GM18951 (cell line): ENCODE results near the gene MOG.

Experiments
- POLR2A ChIP-seq: IDR thresholded peaks from 4 replicates; pipeline ENCODE4 v1.6.1; 2011; ENCODE audit warnings: mild to moderate bottlenecking; ENCODE audit not compliant: insufficient read length, insufficient read depth; ENCODE audit errors: extremely low read depth
- in situ Hi-C: fragments of 300-500 bp; cut with MboI; formaldehyde crosslinking; loops from one replicate; pipeline ENCODE4 v1.12.0; 2022; ENCODE audit warnings: low sequenced_read_pairs, mixed read lengths, inconsistent platforms; ENCODE audit not compliant: unreplicated experiment

The MOG gene

DNA sequence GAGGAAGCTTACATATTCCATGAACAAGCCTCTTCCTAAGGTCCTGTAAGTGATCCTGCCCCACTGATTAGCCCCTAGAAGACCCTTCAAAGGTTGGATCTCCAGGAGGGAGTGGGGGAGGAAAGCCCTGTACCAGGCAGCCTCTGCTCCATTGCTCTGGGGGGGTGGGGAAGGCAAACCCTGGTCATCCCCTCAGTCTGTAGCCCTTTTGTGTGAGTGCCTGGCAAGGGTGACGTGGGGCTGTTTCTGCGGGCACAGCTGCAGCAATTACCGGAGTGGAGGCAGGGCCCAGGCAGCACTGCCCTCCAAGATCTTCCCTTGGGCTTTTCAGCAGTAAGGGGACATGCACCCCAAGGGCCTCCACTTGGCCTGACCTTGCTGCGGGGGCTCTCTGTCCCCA, at the start of gene MOG:
MOG (plus strand) TSS at position 295 of the 400 bp plus-strand sequence. CDS start 118 bp downstream, outside the sequence.
- in situ Hi-C loops: no loop called here
- TF ChIP-seq POLR2A: no peak

- no peak for TF ChIP-seq POLR2A
- in situ Hi-C loops: no loop called here
Observed at GRCh38 chr6:29608131-29608530, 48.8 kb upstream of the MOG start.

- in situ Hi-C loops: no loop called here
- no peak for TF ChIP-seq POLR2A
Observed at GRCh38 chr6:29610540-29610939, 46.4 kb upstream of the MOG start.

GRCh38 chr6:29611426-29611825, 45.5 kb upstream of the MOG start:
- in situ Hi-C loops: no loop called here
- no peak for TF ChIP-seq POLR2A

GRCh38 chr6:29617782-29618554, 38.9 kb upstream of the MOG start:
- no peak for TF ChIP-seq POLR2A

DNA sequence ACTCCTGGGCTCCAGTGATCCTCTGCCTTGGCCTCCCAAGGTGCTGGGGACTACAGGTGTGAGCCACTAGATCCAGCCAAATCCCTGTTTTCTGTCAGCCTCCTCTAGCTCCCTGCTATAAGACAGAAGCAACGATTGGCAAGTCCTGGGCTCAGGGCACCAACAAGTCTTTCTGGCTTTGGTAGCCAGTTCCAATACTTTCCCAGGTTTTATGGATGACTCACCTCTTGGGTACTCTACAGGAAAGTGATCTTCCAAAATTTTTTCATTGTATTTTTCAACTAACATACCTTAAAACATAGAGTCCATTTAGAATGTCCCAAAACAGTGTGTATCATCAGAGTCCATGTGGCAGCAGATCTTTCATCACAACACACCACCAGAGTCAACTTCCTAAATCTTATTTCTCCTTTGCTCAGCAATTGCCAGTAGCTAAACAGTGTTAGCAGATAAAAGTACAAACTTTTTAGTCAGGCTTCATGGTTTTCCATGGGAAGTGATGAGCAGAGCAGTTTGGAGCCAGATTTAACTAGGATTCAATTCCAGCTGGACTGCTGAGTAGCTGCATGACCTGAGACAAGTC, 37.2 kb upstream of the MOG start:
- TF ChIP-seq POLR2A: no peak
- in situ Hi-C loops: no loop called here

More at GRCh38 chr6:29617782-29618554, 38.9 kb upstream of the MOG start:
- in situ Hi-C loops: no loop called here

- no peak for TF ChIP-seq POLR2A
- in situ Hi-C loops: no loop called here
Observed at GRCh38 chr6:29620630-29621029, 36.3 kb upstream of the MOG start.

DNA sequence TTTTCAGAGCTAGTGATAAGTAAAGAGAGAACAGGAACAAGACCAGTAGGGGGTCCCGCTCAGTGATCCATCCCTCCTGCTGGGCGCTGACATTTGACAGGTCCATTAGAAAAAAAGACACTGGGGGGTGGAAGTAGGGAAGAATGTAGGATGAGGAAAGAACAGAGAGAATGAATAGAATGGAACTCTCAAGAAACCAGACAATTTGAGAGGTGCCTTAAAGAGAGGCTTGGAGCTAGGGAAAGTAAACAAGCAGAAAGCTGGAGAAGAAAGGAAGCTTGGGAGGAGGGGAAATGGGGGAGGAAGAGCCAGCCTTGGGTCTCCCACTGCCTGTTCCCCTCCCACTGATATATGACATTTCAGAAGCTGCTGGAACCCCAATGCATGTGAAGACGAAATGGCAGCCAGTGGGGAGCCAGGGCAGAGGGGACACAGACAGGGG, 32.4 kb upstream of the MOG start:
- in situ Hi-C loops: no loop called here
- no peak for TF ChIP-seq POLR2A

GRCh38 chr6:29625337-29625930, 31.5 kb upstream of the MOG start:
- no peak for TF ChIP-seq POLR2A
- in situ Hi-C loops: no loop called here

GRCh38 chr6:29626948-29627754, 29.7 kb upstream of the MOG start:
- TF ChIP-seq POLR2A: no peak
- in situ Hi-C loops: no loop called here

- in situ Hi-C loops: no loop called here
Observed at GRCh38 chr6:29627755-29628418, 29.0 kb upstream of the MOG start.

GRCh38 chr6:29628419-29629281, 28.2 kb upstream of the MOG start:
- in situ Hi-C loops: no loop called here
- TF ChIP-seq POLR2A: no peak

More at GRCh38 chr6:29627755-29628418, 29.0 kb upstream of the MOG start:
- TF ChIP-seq POLR2A: no peak
